Endodermal cell (in vitro differentiated cells): ENCODE measurements around the gene GDF11. TPM values are rescaled to one million over a fixed set of nuclear protein-coding genes. Genes with fewer than 3 reads are reported as not detected.

Experiments used
- DNase-seq: peaks from one replicate; pipeline ENCODE4 v3.0.0-alpha.2; 2017
- H3K27ac ChIP-seq: 2 replicates; pipeline ENCODE4 v1.5.1; 2013; ENCODE audit warnings: mild to moderate bottlenecking, low read depth, low read length, moderate library complexity
- H3K27me3 ChIP-seq: 2 replicates; pipeline ENCODE4 v1.6.1; 2013; ENCODE audit warnings: mild to moderate bottlenecking, low read length, moderate library complexity; ENCODE audit not compliant: insufficient read depth, control insufficient read depth, poor library complexity, severe bottlenecking
- H3K36me3 ChIP-seq: 2 replicates; pipeline ENCODE4 v1.7.0; 2013; ENCODE audit warnings: mild to moderate bottlenecking, low read length, moderate library complexity; ENCODE audit not compliant: control insufficient read depth, insufficient read depth
- H3K4me1 ChIP-seq: one replicate; pipeline ENCODE4 v1.7.0; 2013; ENCODE audit warnings: low read length; ENCODE audit not compliant: control insufficient read depth, insufficient read depth
- H3K4me3 ChIP-seq: 2 replicates; pipeline ENCODE4 v1.5.1; 2013; ENCODE audit warnings: mild to moderate bottlenecking, low read length, moderate library complexity
- H3K9ac ChIP-seq: 2 replicates; pipeline ENCODE4 v1.6.1; 2013; ENCODE audit warnings: mild to moderate bottlenecking, low read length, moderate library complexity; ENCODE audit not compliant: poor library complexity, severe bottlenecking; ENCODE audit errors: extremely low read depth
- H3K9me3 ChIP-seq: 2 replicates; pipeline ENCODE4 v1.6.1; 2013; ENCODE audit warnings: mild to moderate bottlenecking, low read length, moderate library complexity; ENCODE audit not compliant: control insufficient read depth
- H3K27ac Mint-ChIP-seq: 2 replicates; pipeline ENCODE4 v1.8.0; 2020; ENCODE audit warnings: mixed read lengths
- H3K27me3 Mint-ChIP-seq: 2 replicates; pipeline ENCODE4 v1.8.0; 2021; ENCODE audit warnings: mild to moderate bottlenecking, mixed read lengths; ENCODE audit not compliant: insufficient read depth
- H3K36me3 Mint-ChIP-seq: 2 replicates; pipeline ENCODE4 v1.8.0; 2020; ENCODE audit warnings: low read depth, mixed read lengths
- H3K4me1 Mint-ChIP-seq: 2 replicates; pipeline ENCODE4 v1.8.0; 2020; ENCODE audit warnings: mixed read lengths
- H3K4me3 Mint-ChIP-seq: 2 replicates; pipeline ENCODE4 v1.8.0; 2020; ENCODE audit warnings: mild to moderate bottlenecking, moderate library complexity, mixed read lengths
- H3K9me3 Mint-ChIP-seq: 2 replicates; pipeline ENCODE4 v1.8.0; 2020; ENCODE audit warnings: mild to moderate bottlenecking, mixed read lengths
- WGBS, 2 experiments: methylation state at CpG; one replicate each; pipeline versions ENCODE4 v1.1.5 to v1.1.7; 2013; ENCODE audit warnings: missing lambda C conversion rate in 2 of 2, mixed read lengths in 1 of 2; ENCODE audit not compliant: insufficient coverage in 1 of 2, insufficient read length in 1 of 2; 5-methylcytosine and 5-hydroxymethylcytosine counted together
- total RNA-seq, 2 donors: library from RNA; stranded (reverse); fragmentation: NEBNext Ultra II Directional in 1 of 2; extraction: Animal tissue kit (Norgen Biotek cat#: 25700) in 1 of 2; gene quantifications; 2 replicates in 1 of 2; 3 replicates in 1 of 2; pipeline ENCODE4 v1.2.1, GENCODE V29; 2021
- TF ChIP-seq, protein P1 (sequence below): fragments of 200-600 bp; sonication (generic); conservative IDR thresholded peaks from 2 replicates; pipeline ENCODE4 v1.5.0; 2021; ENCODE audit warnings: antibody characterized with exemption, mild to moderate bottlenecking

Gene GDF11
- total RNA-seq, 2 donors from 2014 or later, result 29.8 to 33.0 TPM

DNA sequence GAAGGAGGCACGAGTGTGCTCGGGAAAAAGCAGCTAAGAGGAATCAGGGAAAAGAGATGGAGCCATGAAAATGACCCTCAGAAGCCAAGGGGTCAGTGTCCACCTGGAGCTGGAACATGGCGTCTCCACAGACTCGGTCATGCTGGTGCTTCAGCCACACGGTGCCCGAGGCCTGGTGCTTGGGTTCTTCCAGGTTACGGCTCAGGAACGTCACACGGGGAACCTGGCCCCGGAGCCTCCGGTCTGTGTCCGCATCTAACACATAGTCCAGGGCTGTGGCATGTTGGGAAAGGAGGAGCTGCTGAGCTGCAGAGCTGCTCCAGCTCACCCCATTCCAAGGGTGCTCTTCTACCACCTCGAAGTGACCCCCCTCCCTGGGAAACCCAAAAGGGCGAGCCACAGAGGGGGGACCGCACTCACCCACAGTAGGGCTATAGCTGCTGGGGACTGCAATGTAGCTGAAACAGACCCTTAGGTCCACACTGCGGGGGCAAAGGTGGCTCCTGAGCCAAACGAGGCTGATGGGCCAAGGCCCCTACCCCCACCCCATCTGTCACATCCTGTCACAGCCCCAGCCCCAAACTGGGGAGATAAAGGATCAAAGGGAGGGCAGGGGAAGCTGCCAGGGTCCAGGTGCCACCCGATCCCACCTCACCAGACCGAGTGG is 46.0 kb upstream of the GDF11 start:
- no peaks in the 10 kb centered on the region for H3K27me3 ChIP-seq
- Mint-ChIP-seq H3K36me3 (peaks cover 26% of the 10 kb centered on the region), H3K4me1 (no peaks in the 10 kb centered on the region), H3K27ac (no peak overlapping the region), H3K4me3 (no peak overlapping the region), H3K27me3 (no peaks in the 10 kb centered on the region), H3K9me3 (no peaks in the 10 kb centered on the region)
- no peaks in the 10 kb centered on the region for H3K4me1 ChIP-seq
- DNase-seq, result no peak
- TF ChIP-seq, protein P1, sequence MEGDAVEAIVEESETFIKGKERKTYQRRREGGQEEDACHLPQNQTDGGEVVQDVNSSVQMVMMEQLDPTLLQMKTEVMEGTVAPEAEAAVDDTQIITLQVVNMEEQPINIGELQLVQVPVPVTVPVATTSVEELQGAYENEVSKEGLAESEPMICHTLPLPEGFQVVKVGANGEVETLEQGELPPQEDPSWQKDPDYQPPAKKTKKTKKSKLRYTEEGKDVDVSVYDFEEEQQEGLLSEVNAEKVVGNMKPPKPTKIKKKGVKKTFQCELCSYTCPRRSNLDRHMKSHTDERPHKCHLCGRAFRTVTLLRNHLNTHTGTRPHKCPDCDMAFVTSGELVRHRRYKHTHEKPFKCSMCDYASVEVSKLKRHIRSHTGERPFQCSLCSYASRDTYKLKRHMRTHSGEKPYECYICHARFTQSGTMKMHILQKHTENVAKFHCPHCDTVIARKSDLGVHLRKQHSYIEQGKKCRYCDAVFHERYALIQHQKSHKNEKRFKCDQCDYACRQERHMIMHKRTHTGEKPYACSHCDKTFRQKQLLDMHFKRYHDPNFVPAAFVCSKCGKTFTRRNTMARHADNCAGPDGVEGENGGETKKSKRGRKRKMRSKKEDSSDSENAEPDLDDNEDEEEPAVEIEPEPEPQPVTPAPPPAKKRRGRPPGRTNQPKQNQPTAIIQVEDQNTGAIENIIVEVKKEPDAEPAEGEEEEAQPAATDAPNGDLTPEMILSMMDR, result no peak
- H3K9ac ChIP-seq, result no peak overlapping the region
- no peaks in the 10 kb centered on the region for H3K36me3 ChIP-seq
- H3K9me3 ChIP-seq, result no peaks in the 10 kb centered on the region
- H3K27ac ChIP-seq, result no peak overlapping the region
- H3K4me3 ChIP-seq, result no peak overlapping the region
- WGBS, 2 experiments, result 93 to 95% methylated on average over 10 to 19 of the region's 19 CpGs

DNA sequence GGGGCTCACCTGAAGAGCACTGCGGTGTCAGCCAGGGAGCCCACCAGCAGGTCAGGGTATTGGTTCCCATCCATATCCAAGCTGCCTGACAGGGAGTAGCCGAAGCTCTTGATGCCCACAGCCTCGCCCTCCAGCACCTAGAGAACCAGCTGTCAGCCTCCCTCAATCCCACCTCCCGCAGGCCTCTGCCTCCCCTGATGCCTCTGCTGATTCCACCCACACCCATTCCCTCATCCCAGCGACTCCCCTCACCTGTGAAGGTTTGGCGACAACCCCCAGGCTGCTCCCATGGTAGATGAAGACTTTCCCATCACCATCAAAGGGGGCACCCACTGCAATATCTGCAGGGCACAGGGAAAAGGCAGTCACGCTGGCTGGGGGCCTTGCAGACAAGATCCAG is 45.2 kb upstream of the GDF11 start:
- no peaks in the 10 kb centered on the region for H3K27me3 Mint-ChIP-seq
- H3K4me3 Mint-ChIP-seq, result no peak overlapping the region
- H3K36me3 Mint-ChIP-seq, result peaks cover 27% of the 10 kb centered on the region
- Histone ChIP-seq H3K9me3 (no peaks in the 10 kb centered on the region), H3K27me3 (no peaks in the 10 kb centered on the region), H3K36me3 (no peaks in the 10 kb centered on the region), H3K4me1 (no peaks in the 10 kb centered on the region), H3K27ac (no peak overlapping the region), H3K4me3 (no peak overlapping the region), H3K9ac (no peak overlapping the region)
- 82 to 97% methylated on average over 5 to 7 of the region's 7 CpGs for WGBS, 2 experiments
- no peaks in the 10 kb centered on the region for H3K4me1 Mint-ChIP-seq
- no peaks in the 10 kb centered on the region for H3K9me3 Mint-ChIP-seq
- TF ChIP-seq, protein P1, result no peak
- DNase-seq, result no peak
- H3K27ac Mint-ChIP-seq, result no peak overlapping the region

DNA sequence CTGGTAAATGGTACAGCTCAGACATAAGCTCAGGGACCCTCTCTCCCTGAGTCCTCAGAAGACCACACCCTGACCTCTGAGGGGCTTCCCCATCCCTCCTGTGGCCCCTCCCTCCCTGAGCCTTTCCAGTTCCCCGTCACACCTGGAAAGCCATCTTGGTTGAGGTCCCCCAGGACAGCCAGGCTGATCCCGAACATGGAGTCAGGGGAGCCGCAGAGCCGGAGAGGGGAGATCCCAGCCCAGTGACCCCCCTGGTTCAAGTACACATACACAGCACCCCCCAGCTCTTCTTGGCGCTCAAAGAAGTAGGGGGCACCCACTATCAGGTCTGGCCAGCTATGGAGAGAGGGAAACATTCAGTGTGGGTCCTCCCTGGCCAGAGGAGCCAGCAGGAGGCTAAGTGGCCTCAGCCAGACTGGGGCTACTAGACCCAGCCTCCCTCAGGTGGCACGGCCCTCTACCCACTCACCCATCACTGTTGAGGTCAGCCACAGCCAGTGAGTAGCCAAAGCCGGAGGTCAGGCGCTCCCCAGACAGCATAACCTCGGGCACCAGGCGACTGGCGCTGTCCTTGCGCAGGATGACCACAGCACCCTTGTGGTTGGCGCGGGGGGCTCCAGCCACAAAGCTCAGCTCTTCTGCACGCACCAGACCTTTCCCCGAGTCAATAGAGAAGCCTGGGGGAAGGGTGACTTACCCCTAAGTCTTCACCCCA is 44.5 kb upstream of the GDF11 start:
- H3K4me3 Mint-ChIP-seq, result no peak overlapping the region
- Histone ChIP-seq H3K4me3 (no peak overlapping the region), H3K27me3 (no peaks in the 10 kb centered on the region), H3K4me1 (no peaks in the 10 kb centered on the region), H3K36me3 (no peaks in the 10 kb centered on the region), H3K27ac (no peak overlapping the region), H3K9me3 (no peaks in the 10 kb centered on the region), H3K9ac (no peak overlapping the region)
- WGBS, 2 experiments, result 80 to 91% methylated on average over 1 to 16 of the region's 16 CpGs
- no peak for DNase-seq
- H3K27ac Mint-ChIP-seq, result no peak overlapping the region
- H3K27me3 Mint-ChIP-seq, result no peaks in the 10 kb centered on the region
- no peaks in the 10 kb centered on the region for H3K9me3 Mint-ChIP-seq
- peaks cover 27% of the 10 kb centered on the region for H3K36me3 Mint-ChIP-seq
- H3K4me1 Mint-ChIP-seq, result no peaks in the 10 kb centered on the region
- TF ChIP-seq, protein P1, result no peak
